Ectodermal cell (in vitro differentiated cells): ENCODE results near the gene SLC22A6.

Experiments used
- H3K27ac ChIP-seq: 2 replicates; pipeline ENCODE4 v1.7.0; 2013; ENCODE audit warnings: mild to moderate bottlenecking, low read depth, low read length; ENCODE audit not compliant: insufficient read depth, poor library complexity, severe bottlenecking
- H3K27me3 ChIP-seq: 2 replicates; pipeline ENCODE4 v1.7.0; 2013; ENCODE audit warnings: mild to moderate bottlenecking, low read length; ENCODE audit not compliant: insufficient read depth, control insufficient read depth, poor library complexity, severe bottlenecking
- H3K36me3 ChIP-seq: one replicate; pipeline ENCODE4 v1.7.0; 2013; ENCODE audit warnings: low read length; ENCODE audit not compliant: control insufficient read depth, insufficient read depth
- H3K4me1 ChIP-seq: one replicate; pipeline ENCODE4 v1.7.0; 2013; ENCODE audit warnings: low read length; ENCODE audit not compliant: control insufficient read depth, insufficient read depth
- H3K4me3 ChIP-seq: 2 replicates; pipeline ENCODE4 v1.7.0; 2013; ENCODE audit warnings: low read depth, low read length, control low read depth; ENCODE audit not compliant: insufficient read depth
- H3K9me3 ChIP-seq: 2 replicates; pipeline ENCODE4 v1.7.0; 2013; ENCODE audit warnings: mild to moderate bottlenecking, low read length, moderate library complexity; ENCODE audit not compliant: control insufficient read depth
- WGBS, 2 experiments: methylation state at CpG; one replicate each; pipeline ENCODE4 v1.1.7; 2013; ENCODE audit warnings: missing lambda C conversion rate in 2 of 2; 5-methylcytosine and 5-hydroxymethylcytosine counted together

The SLC22A6 gene

GRCh38 chr11:62988276-62988675 lies 3.5 kb upstream of the SLC22A6 start:
- no peaks in the 10 kb centered on the region for H3K9me3 ChIP-seq
- H3K4me1 ChIP-seq: peaks cover 14% of the 10 kb centered on the region
- WGBS, 2 experiments: 86 to 87% methylated on average over 5 of the region's 5 CpGs
- no peak overlapping the region for H3K4me3 ChIP-seq
- H3K27ac ChIP-seq: no peak overlapping the region
- no peaks in the 10 kb centered on the region for H3K36me3 ChIP-seq
- H3K27me3 ChIP-seq: no peaks in the 10 kb centered on the region

GRCh38 chr11:62985041-62985750 lies 429 bp upstream of the SLC22A6 start:
- no peaks in the 10 kb centered on the region for H3K9me3 ChIP-seq
- peaks cover 14% of the 10 kb centered on the region for H3K4me1 ChIP-seq
- WGBS, 2 experiments: 89 to 92% methylated on average over 3 of the region's 3 CpGs
- H3K4me3 ChIP-seq: no peak overlapping the region
- no peak overlapping the region for H3K27ac ChIP-seq
- H3K36me3 ChIP-seq: no peaks in the 10 kb centered on the region
- H3K27me3 ChIP-seq: no peaks in the 10 kb centered on the region

- no peak overlapping the region for H3K4me3 ChIP-seq
- no peaks in the 10 kb centered on the region for H3K9me3 ChIP-seq
- H3K36me3 ChIP-seq: no peaks in the 10 kb centered on the region
- no peaks in the 10 kb centered on the region for H3K27me3 ChIP-seq
- WGBS, 2 experiments: 94% methylated on average over 13 of the region's 13 CpGs
- peaks cover 14% of the 10 kb centered on the region for H3K4me1 ChIP-seq
- H3K27ac ChIP-seq: no peak overlapping the region
These were observed 1.1 kb downstream of the SLC22A6 start for GRCh38 chr11:62983536-62984199.

- H3K27ac ChIP-seq: no peak overlapping the region
- H3K4me1 ChIP-seq: peaks cover 14% of the 10 kb centered on the region
- H3K27me3 ChIP-seq: no peaks in the 10 kb centered on the region
- no peaks in the 10 kb centered on the region for H3K36me3 ChIP-seq
- no peaks in the 10 kb centered on the region for H3K9me3 ChIP-seq
- WGBS, 2 experiments: 85 to 89% methylated on average over 7 of the region's 7 CpGs
- H3K4me3 ChIP-seq: no peak overlapping the region
These were observed 3.0 kb downstream of the SLC22A6 start for GRCh38 chr11:62981743-62982142.

GRCh38 chr11:62980133-62980760 lies 4.5 kb downstream of the SLC22A6 start:
- Histone ChIP-seq H3K27me3 (no peaks in the 10 kb centered on the region), H3K36me3 (no peaks in the 10 kb centered on the region), H3K4me1 (peaks cover 14% of the 10 kb centered on the region), H3K4me3 (no peak overlapping the region), H3K9me3 (no peaks in the 10 kb centered on the region), H3K27ac (no peak overlapping the region)
- 69 to 73% methylated on average over 1 of the region's 1 CpG for WGBS, 2 experiments

- no peaks in the 10 kb centered on the region for H3K27me3 ChIP-seq
- no peaks in the 10 kb centered on the region for H3K4me1 ChIP-seq
- no peak overlapping the region for H3K4me3 ChIP-seq
- 88 to 89% methylated on average over 5 of the region's 5 CpGs for WGBS, 2 experiments
- H3K27ac ChIP-seq: no peak overlapping the region
- H3K36me3 ChIP-seq: no peaks in the 10 kb centered on the region
- no peaks in the 10 kb centered on the region for H3K9me3 ChIP-seq
These were observed 8.7 kb downstream of the SLC22A6 start for GRCh38 chr11:62976109-62976508.

GRCh38 chr11:62974848-62975522 lies 9.8 kb downstream of the SLC22A6 start:
- 34% methylated on average over 9 of the region's 9 CpGs for WGBS, 2 experiments
- no peak overlapping the region for H3K4me3 ChIP-seq
- H3K27ac ChIP-seq: no peak overlapping the region
- H3K4me1 ChIP-seq: no peaks in the 10 kb centered on the region
- no peaks in the 10 kb centered on the region for H3K27me3 ChIP-seq
- no peaks in the 10 kb centered on the region for H3K9me3 ChIP-seq
- H3K36me3 ChIP-seq: no peaks in the 10 kb centered on the region

- no peak overlapping the region for H3K4me3 ChIP-seq
- H3K4me1 ChIP-seq: no peaks in the 10 kb centered on the region
- 80 to 93% methylated on average over 2 of the region's 2 CpGs for WGBS, 2 experiments
- H3K36me3 ChIP-seq: no peaks in the 10 kb centered on the region
- no peaks in the 10 kb centered on the region for H3K27me3 ChIP-seq
- no peak overlapping the region for H3K27ac ChIP-seq
- no peaks in the 10 kb centered on the region for H3K9me3 ChIP-seq
These were observed 19.2 kb downstream of the SLC22A6 start for GRCh38 chr11:62965574-62965973.

GRCh38 chr11:62962391-62962790 lies 22.4 kb downstream of the SLC22A6 start:
- Histone ChIP-seq H3K4me1 (no peaks in the 10 kb centered on the region), H3K9me3 (no peaks in the 10 kb centered on the region), H3K27ac (no peak overlapping the region), H3K36me3 (no peaks in the 10 kb centered on the region), H3K4me3 (no peak overlapping the region), H3K27me3 (no peaks in the 10 kb centered on the region)
- 97 to 100% methylated on average over 2 of the region's 3 CpGs for WGBS, 2 experiments

- Histone ChIP-seq H3K4me3 (no peak overlapping the region), H3K4me1 (no peaks in the 10 kb centered on the region), H3K36me3 (no peaks in the 10 kb centered on the region), H3K27ac (no peak overlapping the region), H3K27me3 (no peaks in the 10 kb centered on the region), H3K9me3 (no peaks in the 10 kb centered on the region)
- WGBS, 2 experiments: 91 to 92% methylated on average over 4 of the region's 4 CpGs
These were observed 23.7 kb downstream of the SLC22A6 start for GRCh38 chr11:62961017-62961570.
